Adrenal gland (tissue), 5 donors: ENCODE data around the gene HDLBP.

Source experiments
- CTCF ChIP-seq, 6 experiments: fragments of 450-650 bp in 4 of 6; fragments of 200-600 bp in 2 of 6; sonication (generic) in 1 of 6; IDR thresholded peaks; 1 replicate in 5 of 6; 2 replicates in 1 of 6; pipeline versions ENCODE4 v1.5.1 to v1.8.0; 2016 to 2021; ENCODE audit warnings: antibody characterized with exemption in 6 of 6, mild to moderate bottlenecking in 2 of 6, moderate library complexity in 1 of 6
- POLR2A ChIP-seq, 2 donors: fragments of 450-650 bp; IDR thresholded peaks; one replicate each; pipeline ENCODE4 v1.6.1; 2017; ENCODE audit warnings: antibody characterized with exemption in 2 of 2, mild to moderate bottlenecking in 2 of 2, moderate library complexity in 1 of 2
- donor health status: DM: no; HTN: no; CAD: no.

DNA sequence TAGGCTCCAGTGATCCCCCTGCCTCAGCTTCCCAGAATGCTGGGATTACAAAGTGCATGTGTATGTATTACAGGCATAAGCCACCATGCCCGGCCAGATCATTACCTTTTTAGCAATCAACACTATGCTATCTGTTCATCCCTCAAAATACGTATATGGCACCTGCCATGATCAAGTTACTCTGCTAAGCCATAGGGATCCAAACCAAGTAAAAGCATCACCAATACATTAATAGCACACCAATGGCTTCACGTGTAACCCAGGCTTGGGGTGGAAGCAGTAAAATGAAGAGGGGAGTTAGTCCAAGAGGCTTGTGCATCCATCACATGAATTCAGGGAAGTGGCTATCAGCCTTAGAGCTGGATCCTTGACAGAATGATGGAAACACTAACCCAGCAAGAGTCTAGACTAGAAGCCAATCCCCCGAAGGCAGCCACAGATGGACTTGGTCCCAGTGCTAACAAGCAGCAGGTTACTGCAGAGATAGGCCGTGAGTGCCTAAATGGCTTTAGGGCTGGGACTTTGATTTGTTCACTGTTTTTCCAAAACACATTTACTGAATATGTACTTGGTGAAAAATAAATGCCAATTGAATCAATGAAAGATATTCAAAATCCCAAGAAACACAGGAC lies 11.3 kb downstream of the HDLBP start:
- TF ChIP-seq CTCF (IDR thresholded peaks at IDR 0.05) (no peak), POLR2A (IDR thresholded peaks at IDR 0.05) (no peak)
